Stimulated activated CD8-positive, alpha-beta memory T cell treated with anti-CD3 and anti-CD28 coated beads, Interleukin-4, amount 100 ng/mL, for 1 hour (primary cell): ENCODE measurements around the gene RFFL.
"Not testable (repeated sequence)": the region's sequence is repeated elsewhere in the genome, so short reads cannot be mapped to it uniquely, and the experiment has no call there.

ENCODE experiments used
- DNase-seq, 2 donors: peaks; one replicate each; pipeline ENCODE4 v3.0.0-alpha.2; 2020; ENCODE audit warnings: low read depth in 2 of 2, low spot score in 1 of 2

Gene RFFL

DNA sequence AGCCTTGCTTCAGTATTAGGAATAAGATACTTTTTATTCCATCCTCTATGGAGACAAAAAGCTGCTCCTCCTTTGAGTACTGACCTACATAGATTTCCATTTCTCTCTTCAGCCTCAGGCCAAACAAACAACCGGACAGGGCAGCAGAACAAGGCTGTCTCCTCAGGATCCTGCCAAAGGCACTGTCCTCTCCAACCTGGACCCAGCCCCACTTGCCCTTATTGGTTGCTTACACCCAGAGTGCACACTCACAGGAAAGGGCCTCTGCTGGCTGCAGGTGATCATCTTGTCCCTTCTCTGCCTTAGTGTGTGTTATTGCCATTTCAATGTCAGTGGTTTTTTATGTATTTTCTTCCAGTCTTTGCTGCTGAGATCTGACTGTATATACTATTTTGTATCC is 56.5 kb downstream of the RFFL start:
- DNase-seq: no peak

DNA sequence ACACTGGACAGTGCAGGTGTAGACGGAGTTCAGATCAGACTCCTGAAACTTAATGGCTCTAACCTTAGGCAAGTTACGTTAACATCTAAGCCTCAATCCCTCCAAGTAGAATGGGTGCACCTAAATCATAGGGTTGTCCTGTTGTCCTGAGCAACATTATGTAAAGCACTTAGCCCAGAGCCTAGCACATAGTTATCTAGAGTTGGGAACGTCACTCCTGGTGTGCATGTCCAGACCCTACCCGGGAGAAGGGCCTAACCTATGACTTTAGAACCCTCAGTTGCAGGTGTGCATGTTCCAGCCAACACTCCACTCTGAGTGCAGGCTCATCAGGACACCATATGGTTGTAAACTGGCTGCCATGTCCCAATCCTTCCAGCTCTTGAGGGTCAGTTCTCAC is 57.2 kb downstream of the RFFL start:
- DNase-seq: no peak

DNA sequence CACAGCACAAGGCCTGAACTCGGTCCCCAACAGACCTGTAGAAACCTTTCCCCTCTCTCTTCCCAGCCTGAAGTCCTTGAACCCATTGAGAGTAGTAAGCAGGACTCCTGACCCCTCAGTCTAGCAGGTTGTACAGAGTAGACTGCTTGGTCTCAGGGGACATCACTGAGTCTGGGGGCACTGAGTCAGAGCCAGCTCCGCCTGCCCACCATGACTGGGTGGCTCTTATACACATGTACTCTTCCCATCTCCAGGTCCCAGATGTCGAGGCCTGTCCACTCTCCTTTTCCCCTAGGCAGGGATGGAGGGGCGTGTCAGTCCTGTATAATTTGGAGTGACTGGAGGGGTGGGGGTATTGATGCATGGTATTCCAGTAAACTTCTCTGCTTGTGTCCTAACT is 59.7 kb downstream of the RFFL start:
- DNase-seq: no peak

GRCh38 chr17:35002876-35003551 is 60.5 kb downstream of the RFFL start:
- DNase-seq: no peak

DNA sequence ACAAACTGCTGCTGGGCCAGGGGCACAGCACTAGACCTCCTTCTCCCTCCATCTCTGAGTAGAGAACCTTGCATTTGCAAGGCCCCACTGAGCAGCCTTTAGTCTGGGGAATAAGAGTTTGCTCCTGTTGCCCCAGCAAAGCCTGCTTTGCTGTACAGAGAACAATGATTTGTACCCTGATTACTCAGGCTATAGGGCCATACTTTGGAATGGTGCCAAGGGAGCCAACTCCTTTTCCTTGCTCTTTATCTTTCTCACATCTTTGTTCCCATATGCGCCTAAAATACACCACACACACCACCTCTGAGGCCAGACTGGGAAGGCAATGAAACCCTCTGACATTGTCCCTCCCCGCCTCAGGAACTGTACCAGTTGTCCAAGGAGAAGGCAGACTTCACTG is 62.0 kb downstream of the RFFL start:
- DNase-seq: no peak

- not testable (repeated sequence) for DNase-seq
Measured at GRCh38 chr17:35000965-35001364, 62.5 kb downstream of the RFFL start.

DNA sequence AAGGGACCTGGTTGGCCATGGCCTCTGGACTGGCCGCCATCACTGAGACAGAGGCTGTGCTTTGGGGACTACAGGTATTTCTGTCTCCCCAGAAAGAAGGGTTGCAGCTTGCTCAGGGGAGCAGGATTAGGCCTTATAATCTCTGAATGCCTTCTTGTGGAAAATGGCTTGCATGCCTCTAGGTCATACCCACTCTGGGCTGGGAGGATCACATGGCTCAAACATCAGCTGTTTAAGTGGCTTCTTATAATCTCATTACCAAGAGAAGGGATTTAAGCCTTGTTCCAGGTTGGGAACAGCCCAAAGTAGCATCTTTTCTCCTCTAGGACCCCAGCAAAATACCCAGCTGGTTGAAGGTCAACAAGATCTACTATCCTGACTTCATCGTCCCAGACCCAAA is 64.1 kb downstream of the RFFL start:
- DNase-seq: no peak

DNA sequence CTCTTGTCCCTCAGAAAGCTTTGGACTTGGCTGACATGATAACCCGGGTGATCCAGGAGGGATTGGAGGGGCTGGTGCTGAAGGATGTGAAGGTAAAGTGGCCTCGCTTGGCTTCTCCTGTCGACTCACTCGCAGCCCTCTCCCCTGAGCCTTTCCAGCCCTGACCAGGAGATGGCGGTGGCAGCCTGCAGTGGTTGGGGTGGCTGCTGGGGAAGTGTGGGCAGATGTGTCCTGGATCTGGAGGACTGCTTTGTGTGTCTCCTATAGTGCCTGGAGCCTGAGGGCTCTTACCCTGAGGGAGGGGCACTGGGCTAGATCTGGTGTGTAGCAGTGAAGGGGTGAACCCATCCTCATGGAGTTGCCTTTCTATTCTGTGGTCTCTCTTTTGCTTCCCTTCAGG is 65.3 kb downstream of the RFFL start:
- DNase-seq: peak; percentile 35 to 64

- DNase-seq: no peak
Measured at GRCh38 chr17:34997355-34997862, 66.1 kb downstream of the RFFL start.

DNA sequence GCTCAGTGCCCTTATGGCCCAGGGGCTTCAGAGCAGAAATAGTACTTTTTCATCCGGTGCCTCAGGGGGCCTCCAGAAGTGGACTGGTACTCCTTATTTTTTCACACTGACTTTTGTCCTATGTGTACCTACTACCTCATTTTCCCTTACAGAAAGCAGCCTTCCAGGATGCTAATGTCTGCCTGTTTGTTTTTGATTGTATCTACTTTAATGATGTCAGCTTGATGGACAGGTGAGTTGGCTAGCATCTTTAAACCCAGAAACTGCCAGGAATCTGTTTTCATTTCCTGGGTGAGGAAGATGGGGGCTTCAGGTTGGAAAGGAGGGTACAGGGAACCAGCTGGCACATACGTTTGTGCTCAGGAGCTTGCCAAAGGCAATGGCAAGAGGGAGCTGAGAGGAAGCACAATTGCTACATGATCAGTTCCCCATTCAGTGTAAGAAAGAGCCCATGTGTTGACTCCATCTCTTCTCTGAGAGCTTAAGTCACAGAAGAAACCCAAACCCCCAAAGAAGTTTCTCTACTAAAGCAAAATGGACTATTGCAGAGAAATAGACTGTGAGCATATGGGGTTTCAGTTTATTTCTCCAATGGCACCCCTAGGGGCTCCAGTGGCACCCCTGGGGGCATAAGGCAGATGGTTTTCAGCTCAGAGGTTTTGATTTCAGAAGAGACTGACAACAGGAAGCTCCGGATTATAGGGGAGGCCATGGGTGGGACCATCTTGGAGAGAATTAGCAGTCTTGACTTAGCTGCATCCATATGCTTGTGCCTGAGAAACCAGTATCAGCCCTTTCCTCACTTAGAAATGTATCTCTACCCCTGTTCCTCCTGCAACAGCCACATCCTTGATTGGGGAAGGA is 66.9 kb downstream of the RFFL start:
- no peak for DNase-seq

GRCh38 chr17:34993031-34993430 is 70.5 kb downstream of the RFFL start:
- DNase-seq: no peak

DNA sequence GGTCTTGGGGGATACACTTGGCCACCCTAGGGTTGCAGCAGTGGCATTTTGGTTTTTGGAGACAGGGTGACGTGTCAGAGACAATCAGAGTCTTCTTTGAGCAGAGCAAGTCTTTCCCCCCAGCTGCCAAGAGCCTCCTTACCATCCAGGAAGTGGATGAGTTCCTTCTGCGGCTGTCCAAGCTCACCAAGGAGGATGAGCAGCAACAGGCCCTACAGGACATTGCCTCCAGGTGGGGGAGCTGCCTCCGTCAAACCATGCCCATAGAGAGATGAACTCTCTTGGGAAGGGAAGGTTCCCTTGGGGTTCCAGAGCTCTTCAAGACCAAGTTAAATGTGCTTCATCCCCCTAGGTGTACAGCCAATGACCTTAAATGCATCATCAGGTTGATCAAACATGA is 71.9 kb downstream of the RFFL start:
- no peak for DNase-seq

- no peak for DNase-seq
Measured at GRCh38 chr17:34990921-34991365, 72.6 kb downstream of the RFFL start.

DNA sequence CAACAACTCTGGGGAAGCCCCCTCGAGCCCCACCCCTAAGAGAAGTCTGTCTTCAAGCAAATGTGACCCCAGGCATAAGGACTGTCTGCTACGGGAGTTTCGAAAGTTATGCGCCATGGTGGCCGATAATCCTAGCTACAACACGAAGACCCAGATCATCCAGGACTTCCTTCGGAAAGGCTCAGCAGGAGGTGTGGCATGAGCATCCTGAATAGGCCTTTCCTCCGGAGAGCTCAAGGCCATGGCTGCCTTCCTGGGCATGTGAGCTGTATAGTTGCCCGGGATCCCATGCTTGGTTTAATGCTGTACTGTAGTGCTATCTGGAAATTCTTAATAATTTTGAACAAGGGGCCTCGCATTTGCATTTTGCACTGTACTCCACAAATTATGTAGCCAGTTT is 74.0 kb downstream of the RFFL start:
- DNase-seq: no peak

DNA sequence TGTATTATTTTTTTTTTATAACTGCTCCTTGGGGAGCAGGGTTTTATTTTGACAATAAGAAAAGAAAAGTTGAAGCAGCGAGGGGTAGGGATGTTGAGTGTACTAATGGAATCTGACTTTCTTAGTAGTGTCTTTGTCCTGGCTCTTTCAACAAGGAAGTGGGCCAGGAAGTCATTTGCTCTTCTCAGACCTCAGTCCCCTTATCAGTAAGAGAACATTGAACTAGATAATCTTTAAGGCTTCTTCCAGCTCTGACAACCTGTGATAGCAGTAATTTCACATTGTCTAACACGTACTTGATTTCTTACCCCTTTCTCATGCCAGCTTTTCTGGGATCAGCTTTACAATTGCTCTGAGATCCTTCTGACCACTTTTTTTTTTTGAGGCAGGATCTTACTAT is 74.9 kb downstream of the RFFL start:
- DNase-seq: no peak

DNA sequence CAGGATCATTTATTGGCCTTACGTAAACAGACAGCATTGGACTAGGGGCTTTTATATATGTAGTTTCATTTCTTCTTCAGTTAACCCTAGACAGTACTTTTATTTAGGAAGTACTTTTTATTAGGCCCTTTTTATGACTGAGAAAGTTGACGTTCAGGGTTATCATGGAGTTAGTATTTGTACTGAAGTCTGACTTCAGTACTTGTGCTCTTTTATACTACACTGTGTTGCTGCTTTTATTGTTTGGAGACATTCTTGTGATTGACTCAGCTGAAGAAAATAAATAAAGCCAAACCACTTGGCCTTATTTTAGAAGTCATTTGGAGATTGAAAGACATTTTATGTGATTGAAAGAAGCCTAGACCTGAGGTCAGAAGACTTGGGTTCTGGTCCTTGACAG is 76.3 kb downstream of the RFFL start:
- DNase-seq: no peak

DNA sequence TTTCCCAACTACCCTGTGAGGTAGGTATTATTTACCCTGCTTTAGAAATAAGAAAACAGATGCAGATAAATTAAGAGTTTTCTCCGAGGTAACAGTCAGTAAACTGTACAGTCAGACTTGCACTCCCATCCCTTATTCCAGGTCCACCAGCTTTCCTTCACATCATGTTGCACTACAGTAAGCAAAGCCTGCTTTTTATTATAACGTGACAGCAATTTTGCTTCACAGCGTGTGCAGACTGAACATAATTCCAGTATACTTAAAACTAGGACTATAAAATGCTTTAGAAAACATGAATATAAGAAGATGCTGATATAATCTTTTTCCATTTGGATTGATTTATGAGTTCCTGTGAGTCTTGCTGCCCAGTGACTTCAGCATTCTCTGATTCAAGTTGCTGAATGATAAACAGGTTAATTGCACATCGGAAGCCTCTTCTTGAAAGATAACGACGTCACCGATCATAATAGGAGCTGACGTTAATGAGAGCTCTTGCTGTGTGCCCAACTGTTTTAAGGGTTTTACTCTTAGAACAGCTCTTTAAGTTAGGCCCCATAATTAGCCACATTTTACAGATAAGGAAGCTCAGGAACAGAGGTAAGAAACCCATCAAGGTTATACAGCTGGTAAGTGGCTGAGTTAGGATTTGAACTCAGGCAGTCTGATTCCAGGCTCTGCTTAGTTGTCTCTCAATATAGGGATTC is 81.8 kb downstream of the RFFL start:
- DNase-seq: no peak

DNA sequence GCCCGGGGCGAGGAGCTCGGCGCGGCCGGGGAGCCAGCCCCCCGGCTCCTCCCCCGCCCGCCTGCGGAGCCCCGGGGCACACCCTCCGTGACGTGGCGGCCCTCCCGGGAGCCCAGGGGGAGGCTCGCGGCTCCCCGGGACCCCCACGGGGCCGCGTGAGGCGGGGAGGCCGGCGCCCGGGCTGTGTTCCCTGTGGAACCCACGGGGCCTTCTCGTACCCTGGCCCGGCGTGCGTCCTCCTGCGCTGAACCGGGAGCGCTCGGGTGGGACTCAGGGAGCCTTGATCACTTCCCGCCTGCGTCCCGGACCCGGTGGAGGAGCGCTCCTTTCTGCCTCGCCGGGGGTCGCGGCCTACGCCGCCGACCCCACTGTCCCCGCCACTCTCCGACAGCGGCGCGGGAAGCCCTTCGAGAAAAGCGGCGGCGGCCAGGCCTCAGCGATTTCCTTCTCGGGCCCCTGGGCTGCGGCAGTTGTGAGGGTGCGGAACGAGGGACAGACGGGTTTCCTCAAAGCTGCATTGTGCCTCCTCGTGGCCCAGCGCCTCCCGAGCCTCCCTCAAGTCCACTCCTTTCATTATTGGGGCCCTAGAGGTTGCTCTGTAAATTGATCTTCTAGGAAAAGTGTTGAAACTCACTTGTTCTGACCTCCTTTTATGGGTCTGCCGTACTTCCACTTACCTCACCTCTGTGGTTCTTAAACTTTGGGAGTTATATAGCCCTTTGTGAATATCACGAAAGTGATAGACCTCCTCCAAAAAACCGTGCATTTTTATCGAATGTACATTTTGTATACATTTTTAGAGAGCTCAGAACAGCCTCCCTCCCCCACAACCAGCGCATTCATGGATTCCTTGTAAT is 82.6 kb downstream of the RFFL start:
- peak; percentile 60 to 62 for DNase-seq

GRCh38 chr17:34980353-34980680 is 83.2 kb downstream of the RFFL start, which contains the start of gene LIG3:
LIG3 (plus strand) TSS chr17:34980512; CDS start chr17:34983006, 2,494 bp downstream.
- peak; percentile 88 to 90 for DNase-seq

GRCh38 chr17:34979650-34980352 is 83.7 kb downstream of the RFFL start:
- no peak for DNase-seq
